RWPE2 (cell line): ENCODE data around the gene P2RX5.
"Not testable (repeated sequence)": the region's sequence is repeated elsewhere in the genome, so short reads cannot be mapped to it uniquely, and the experiment has no call there.

Experiments
- ATAC-seq: fragments of 200-7000 bp; cut with Tn5 transposase; 3 replicates; pipeline ENCODE4 v1.9.1; 2021; ENCODE audit warnings: low read depth
- DNase-seq: peaks from one replicate; pipeline ENCODE4 v3.0.0-alpha.2; 2020; ENCODE audit warnings: low spot score
- H3K27ac ChIP-seq: fragments of 450-650 bp; 2 replicates; pipeline ENCODE4 v1.5.1; 2017; ENCODE audit warnings: mild to moderate bottlenecking; ENCODE audit not compliant: poor library complexity, severe bottlenecking
- H3K27me3 ChIP-seq: fragments of 250-450 bp; sonication (Bioruptor Pico); 2 replicates; pipeline ENCODE4 v1.5.1; 2021; ENCODE audit warnings: mild to moderate bottlenecking, moderate library complexity; ENCODE audit not compliant: insufficient read depth, poor library complexity, severe bottlenecking
- H3K36me3 ChIP-seq: fragments of 250-450 bp; sonication (Bioruptor Pico); 2 replicates; pipeline ENCODE4 v1.5.1; 2020; ENCODE audit warnings: low read depth, mild to moderate bottlenecking, moderate library complexity
- H3K4me1 ChIP-seq: fragments of 250-450 bp; sonication (Bioruptor Pico); 2 replicates; pipeline ENCODE4 v1.5.1; 2021; ENCODE audit warnings: mild to moderate bottlenecking, moderate library complexity; ENCODE audit not compliant: insufficient read depth, poor library complexity, severe bottlenecking
- H3K4me3 ChIP-seq: fragments of 250-450 bp; sonication (Bioruptor Pico); 2 replicates; pipeline ENCODE4 v1.5.1; 2021; ENCODE audit warnings: mild to moderate bottlenecking, moderate library complexity; ENCODE audit not compliant: severe bottlenecking
- H3K9me3 ChIP-seq: fragments of 250-450 bp; sonication (Bioruptor Pico); 2 replicates; pipeline ENCODE4 v1.5.1; 2021; ENCODE audit warnings: mild to moderate bottlenecking, moderate library complexity; ENCODE audit not compliant: severe bottlenecking
- TF ChIP-seq, protein P1 (sequence below): fragments of 450-650 bp; IDR thresholded peaks from one replicate; pipeline ENCODE4 v1.5.1; 2017; ENCODE audit warnings: mild to moderate bottlenecking, moderate library complexity; ENCODE audit not compliant: poor library complexity, severe bottlenecking

Gene P2RX5

DNA sequence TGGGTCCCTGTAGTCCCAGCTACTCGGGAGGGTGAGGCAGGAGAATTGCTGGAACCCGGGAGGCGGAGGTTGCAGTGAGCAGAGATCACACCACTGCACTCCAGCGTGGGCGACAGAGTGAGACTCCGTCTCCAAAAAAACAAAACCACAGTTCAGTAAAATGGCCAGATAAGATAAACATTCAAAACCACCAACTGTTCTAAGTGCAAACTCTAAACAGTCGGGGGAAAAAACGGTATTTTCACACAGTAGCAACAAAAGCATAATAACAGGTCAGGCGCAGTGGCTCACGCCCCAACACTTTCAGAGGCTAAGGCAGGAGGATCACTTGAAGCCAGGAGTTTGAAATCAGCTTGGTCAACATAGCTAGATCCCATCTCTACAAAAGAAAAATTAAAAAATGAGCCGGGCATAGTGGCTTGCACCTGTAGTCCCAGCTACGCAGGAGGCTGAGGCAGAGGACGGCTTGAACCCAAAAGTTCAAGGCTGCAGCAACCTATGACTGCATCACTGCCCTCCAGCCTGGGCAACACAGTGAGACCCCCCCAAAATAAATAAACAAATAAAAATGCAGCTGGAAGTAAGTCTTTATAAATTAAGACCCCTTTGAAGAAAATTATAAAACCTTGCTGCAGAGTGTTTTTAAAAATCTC, 17.0 kb upstream of the P2RX5 start:
- no peak for ATAC-seq
- Histone ChIP-seq H3K36me3 (peaks cover 48% of the 10 kb centered on the region), H3K4me3 (no peak overlapping the region), H3K9me3 (no peaks in the 10 kb centered on the region), H3K27ac (no peak overlapping the region), H3K4me1 (peaks cover 5% of the 10 kb centered on the region), H3K27me3 (no peaks in the 10 kb centered on the region)
- no peak for DNase-seq
- TF ChIP-seq, protein P1, sequence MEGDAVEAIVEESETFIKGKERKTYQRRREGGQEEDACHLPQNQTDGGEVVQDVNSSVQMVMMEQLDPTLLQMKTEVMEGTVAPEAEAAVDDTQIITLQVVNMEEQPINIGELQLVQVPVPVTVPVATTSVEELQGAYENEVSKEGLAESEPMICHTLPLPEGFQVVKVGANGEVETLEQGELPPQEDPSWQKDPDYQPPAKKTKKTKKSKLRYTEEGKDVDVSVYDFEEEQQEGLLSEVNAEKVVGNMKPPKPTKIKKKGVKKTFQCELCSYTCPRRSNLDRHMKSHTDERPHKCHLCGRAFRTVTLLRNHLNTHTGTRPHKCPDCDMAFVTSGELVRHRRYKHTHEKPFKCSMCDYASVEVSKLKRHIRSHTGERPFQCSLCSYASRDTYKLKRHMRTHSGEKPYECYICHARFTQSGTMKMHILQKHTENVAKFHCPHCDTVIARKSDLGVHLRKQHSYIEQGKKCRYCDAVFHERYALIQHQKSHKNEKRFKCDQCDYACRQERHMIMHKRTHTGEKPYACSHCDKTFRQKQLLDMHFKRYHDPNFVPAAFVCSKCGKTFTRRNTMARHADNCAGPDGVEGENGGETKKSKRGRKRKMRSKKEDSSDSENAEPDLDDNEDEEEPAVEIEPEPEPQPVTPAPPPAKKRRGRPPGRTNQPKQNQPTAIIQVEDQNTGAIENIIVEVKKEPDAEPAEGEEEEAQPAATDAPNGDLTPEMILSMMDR = no peak

GRCh38 chr17:3710951-3711383, 15.0 kb upstream of the P2RX5 start:
- H3K27ac ChIP-seq = no peak overlapping the region
- peaks cover 29% of the 10 kb centered on the region for H3K36me3 ChIP-seq
- ATAC-seq (peak; percentile 79), DNase-seq (no peak)
- H3K27me3 ChIP-seq = no peaks in the 10 kb centered on the region
- no peak overlapping the region for H3K4me3 ChIP-seq
- peaks cover 5% of the 10 kb centered on the region for H3K4me1 ChIP-seq
- H3K9me3 ChIP-seq = no peaks in the 10 kb centered on the region
- TF ChIP-seq, protein P1 = no peak

DNA sequence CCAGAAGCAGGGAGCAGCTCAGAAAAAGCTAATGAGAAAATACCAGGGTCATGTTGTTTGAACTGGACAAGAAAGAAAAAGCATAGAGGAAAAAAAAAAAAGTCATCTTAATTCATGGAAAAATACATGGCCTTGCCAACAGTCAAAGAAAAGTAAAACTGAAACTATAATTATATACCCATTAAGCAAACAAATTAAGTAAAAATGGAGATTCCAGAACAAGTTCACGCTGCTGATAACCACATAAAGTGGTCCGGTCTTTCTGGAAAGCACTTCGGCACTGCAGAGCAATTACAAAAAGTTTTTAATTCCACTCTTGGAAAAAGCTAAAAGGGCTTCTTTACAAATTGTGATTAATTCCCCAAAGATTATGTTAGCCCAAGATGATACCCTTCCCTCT, 12.4 kb upstream of the P2RX5 start:
- Histone ChIP-seq H3K27ac (no peak overlapping the region), H3K4me1 (peaks cover 5% of the 10 kb centered on the region), H3K27me3 (no peaks in the 10 kb centered on the region), H3K4me3 (no peak overlapping the region), H3K9me3 (no peaks in the 10 kb centered on the region), H3K36me3 (peaks cover 6% of the 10 kb centered on the region; the same call in 1 of the 2 replicates)
- ATAC-seq (no peak), DNase-seq (no peak)
- TF ChIP-seq, protein P1 = no peak

- not testable (repeated sequence) for H3K27me3 ChIP-seq, DNase-seq, H3K4me1 ChIP-seq, H3K4me3 ChIP-seq, H3K27ac ChIP-seq, H3K9me3 ChIP-seq, H3K36me3 ChIP-seq, ATAC-seq
Measured at GRCh38 chr17:3705718-3705984, 9.7 kb upstream of the P2RX5 start.

DNA sequence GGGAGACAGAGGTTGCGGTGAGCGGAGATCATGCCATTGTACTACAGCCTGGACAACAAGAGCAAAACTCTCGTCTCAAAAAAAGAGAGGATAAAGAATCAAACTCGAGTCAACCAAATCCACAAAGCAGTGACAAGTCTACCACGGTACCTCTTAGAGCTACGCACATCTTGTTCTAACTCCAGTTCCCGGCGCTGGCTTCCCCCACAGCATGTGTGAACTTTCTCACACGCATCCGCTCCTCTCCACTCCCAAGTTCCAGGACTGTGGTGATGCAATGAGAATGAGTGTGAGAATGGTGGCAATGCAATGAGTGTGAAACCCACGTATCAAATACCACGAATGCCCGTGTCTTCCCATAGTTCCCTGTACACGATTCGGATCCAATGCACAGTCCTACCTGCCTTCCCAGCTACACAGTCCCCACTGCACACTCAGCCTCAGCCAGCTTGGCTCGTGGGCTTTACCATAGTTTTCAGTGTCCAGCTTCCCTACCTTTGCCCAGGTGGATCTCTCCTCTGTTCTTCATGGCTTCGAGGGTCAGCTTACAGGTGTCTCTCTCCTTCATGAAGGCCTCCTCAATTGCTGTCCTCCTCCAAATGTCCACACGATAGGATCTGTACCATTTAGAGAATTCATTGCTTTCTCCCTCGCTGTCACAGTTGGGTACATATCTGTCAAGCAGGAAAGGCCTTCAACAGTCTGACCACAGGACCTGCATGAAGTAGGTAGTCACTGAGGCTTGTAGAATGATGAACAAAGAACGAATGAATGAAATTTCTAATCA, 9.2 kb upstream of the P2RX5 start:
- Histone ChIP-seq H3K4me3 (no peak overlapping the region), H3K27ac (no peak overlapping the region), H3K9me3 (no peaks in the 10 kb centered on the region), H3K4me1 (no peaks in the 10 kb centered on the region), H3K27me3 (no peaks in the 10 kb centered on the region), H3K36me3 (no peaks in the 10 kb centered on the region)
- TF ChIP-seq, protein P1 = no peak
- no peak for ATAC-seq
- DNase-seq = no peak

- not testable (repeated sequence) for H3K36me3 ChIP-seq, ATAC-seq, H3K4me3 ChIP-seq, H3K27ac ChIP-seq, H3K27me3 ChIP-seq, H3K9me3 ChIP-seq, H3K4me1 ChIP-seq, DNase-seq
Measured at GRCh38 chr17:3702041-3702539, 6.1 kb upstream of the P2RX5 start.
